ENCODE data around the gene MAP4K3. TPM values are rescaled to one million over a fixed set of nuclear protein-coding genes. Genes with fewer than 3 reads are reported as not detected.

MAP4K3 gene
- total and polyA plus RNA-seq, 10 of the 15 experiments (the other 5 are each of a cell fraction or from before 2014, with no cell fraction given), result 0.04 to 0.95 (median 0.21) TPM; not detected in 1

GRCh38 chr2:39368846-39369245 lies 68.2 kb downstream of the MAP4K3 start (continued):
- no peak for TF ChIP-seq PML (IDR thresholded peaks at IDR 0.05; ENCODE audit: low read length)

GRCh38 chr2:39368376-39368775 lies 68.7 kb downstream of the MAP4K3 start:
- FAIRE-seq, result no peak
- Histone ChIP-seq H3K27me3 (replicated peaks in 1 of 2; ENCODE audit: control insufficient read depth in 2 of 2, insufficient read depth in 2 of 2, low read length in 1 of 2) (no peaks in the 10 kb centered on the region), H3K4me3 (no peak overlapping the region), H2AFZ (ENCODE audit: control insufficient read depth, low read depth, low read length) (no peak overlapping the region), H3K9ac (ENCODE audit: control insufficient read depth, insufficient read depth, low read length) (no peak overlapping the region), H3K9me3 (replicated peaks; ENCODE audit: control insufficient read depth, insufficient read depth, low read length) (no peaks in the 10 kb centered on the region; the same call in 2 of the 3 replicates), H4K20me1 (ENCODE audit: control insufficient read depth, insufficient read depth) (no peaks in the 10 kb centered on the region), H3K27ac (ENCODE audit: control insufficient read depth, insufficient read depth) (no peak overlapping the region), H3K4me2 (ENCODE audit: control insufficient read depth, insufficient read depth) (no peak overlapping the region), H3K36me3 (ENCODE audit: control insufficient read depth in 2 of 2, insufficient read depth in 2 of 2, low read length in 1 of 2) (no peaks in the 10 kb centered on the region; a peak in 1 of 4 replicates), H3K79me2 (ENCODE audit: control insufficient read depth, insufficient read depth, low read length) (no peaks in the 10 kb centered on the region), H3K4me1 (ENCODE audit: control insufficient read depth, insufficient read depth, low read length) (no peaks in the 10 kb centered on the region)
- ChIA-PET POLR2A (no interaction called here), RAD21 (ENCODE audit: unreplicated experiment) (interaction anchor here (1.6 kb wide), 1 partner anchor 9 kb away, joined by 8 read pairs; no protein-coding TSS in a partner anchor), CTCF (interaction anchor here (1.3 to 4.8 kb wide), 2 partner anchors 10 to 362 kb away, joined by 3 to 21 read pairs; no protein-coding TSS in a partner anchor), SMC1A (ENCODE audit: uncharacterized antibody, unreplicated experiment) (interaction anchor here (1.2 to 1.3 kb wide), 2 partner anchors 9 to 14 kb away, joined by 3 to 5 read pairs; no protein-coding TSS in a partner anchor)
- ATAC-seq, result no peak
- no peak for DNase-seq (ENCODE audit: low read depth, low spot score)
- TF ChIP-seq BACH1 (IDR thresholded peaks at IDR 0.05; ENCODE audit: borderline replicate concordance), result no peak
- TF ChIP-seq, protein P1, sequence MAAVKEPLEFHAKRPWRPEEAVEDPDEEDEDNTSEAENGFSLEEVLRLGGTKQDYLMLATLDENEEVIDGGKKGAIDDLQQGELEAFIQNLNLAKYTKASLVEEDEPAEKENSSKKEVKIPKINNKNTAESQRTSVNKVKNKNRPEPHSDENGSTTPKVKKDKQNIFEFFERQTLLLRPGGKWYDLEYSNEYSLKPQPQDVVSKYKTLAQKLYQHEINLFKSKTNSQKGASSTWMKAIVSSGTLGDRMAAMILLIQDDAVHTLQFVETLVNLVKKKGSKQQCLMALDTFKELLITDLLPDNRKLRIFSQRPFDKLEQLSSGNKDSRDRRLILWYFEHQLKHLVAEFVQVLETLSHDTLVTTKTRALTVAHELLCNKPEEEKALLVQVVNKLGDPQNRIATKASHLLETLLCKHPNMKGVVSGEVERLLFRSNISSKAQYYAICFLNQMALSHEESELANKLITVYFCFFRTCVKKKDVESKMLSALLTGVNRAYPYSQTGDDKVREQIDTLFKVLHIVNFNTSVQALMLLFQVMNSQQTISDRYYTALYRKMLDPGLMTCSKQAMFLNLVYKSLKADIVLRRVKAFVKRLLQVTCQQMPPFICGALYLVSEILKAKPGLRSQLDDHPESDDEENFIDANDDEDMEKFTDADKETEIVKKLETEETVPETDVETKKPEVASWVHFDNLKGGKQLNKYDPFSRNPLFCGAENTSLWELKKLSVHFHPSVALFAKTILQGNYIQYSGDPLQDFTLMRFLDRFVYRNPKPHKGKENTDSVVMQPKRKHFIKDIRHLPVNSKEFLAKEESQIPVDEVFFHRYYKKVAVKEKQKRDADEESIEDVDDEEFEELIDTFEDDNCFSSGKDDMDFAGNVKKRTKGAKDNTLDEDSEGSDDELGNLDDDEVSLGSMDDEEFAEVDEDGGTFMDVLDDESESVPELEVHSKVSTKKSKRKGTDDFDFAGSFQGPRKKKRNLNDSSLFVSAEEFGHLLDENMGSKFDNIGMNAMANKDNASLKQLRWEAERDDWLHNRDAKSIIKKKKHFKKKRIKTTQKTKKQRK (IDR thresholded peaks at IDR 0.05; ENCODE audit: low read depth, low read length), result no peak
- intact Hi-C loops (cut with micrococcal nuclease; ENCODE audit: unreplicated experiment), result no loop called here
- in situ Hi-C loops (cut with MboI), result no loop called here
- BruUV-seq (replicated peaks), result no TSS peak
- WGBS (ENCODE audit: insufficient coverage, insufficient replicate concordance, low lambda C conversion rate, missing lambda C conversion rate), result 23% methylated on average over 3 of the region's 3 CpGs
